Stimulated activated CD4-positive, alpha-beta T cell treated with anti-CD3 and anti-CD28 coated beads, Interleukin-15, amount 100 ng/mL, for 48 hours (primary cell): ENCODE measurements around the gene SLC47A2.

Experiments used
- DNase-seq, 2 donors: peaks; one replicate each; pipeline ENCODE4 v3.0.0-alpha.2; 2020; ENCODE audit warnings: low read depth in 2 of 2

The SLC47A2 gene

DNA sequence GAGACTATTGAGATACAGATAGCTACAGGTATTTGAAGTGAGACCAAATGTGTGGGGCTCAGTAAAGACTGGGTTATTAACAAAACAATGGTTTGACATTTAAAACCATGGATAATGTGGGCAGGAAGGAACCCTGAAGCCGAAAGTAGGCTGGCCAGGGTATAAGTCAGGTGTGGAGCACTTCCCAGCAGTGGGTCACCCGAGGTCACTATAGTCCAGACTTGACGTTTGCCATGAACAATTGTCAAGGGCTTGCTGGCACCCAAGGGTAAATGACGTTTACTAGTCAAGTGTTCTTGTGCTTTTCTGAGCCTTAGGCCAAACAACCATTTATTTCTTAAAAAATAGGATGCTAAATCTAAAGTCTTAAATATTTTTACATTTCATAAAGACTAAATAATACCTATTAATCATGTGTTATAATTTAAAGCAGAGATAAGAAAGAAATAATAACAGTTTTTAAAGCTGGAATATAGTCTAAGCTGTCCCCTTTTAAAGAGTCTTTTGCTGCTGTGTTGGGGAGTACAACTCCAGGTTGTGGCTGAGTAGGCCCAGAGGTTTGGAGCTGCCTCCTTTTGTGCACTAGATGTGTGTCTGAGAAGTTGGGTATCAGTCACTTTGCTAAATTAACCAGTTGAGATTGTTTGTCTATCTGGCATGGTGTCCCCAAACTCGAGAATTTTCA lies 52.1 kb downstream of the SLC47A2 start:
- no peak for DNase-seq

DNA sequence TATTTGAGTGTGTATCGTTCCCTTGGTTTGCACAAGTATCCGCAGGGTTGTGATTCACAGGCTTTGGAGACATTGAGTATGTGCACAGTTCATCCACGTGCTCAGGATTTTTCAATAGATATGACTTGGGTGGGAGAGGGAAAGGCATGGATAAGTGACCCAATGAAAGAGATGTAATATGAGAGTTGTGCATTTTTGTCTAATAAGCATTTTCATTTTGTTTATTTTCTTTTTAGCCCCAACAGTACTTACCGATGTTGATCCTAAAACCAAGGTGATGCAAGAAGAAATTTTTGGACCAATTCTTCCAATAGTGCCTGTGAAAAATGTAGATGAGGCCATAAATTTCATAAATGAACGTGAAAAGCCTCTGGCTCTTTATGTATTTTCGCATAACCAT lies 53.3 kb downstream of the SLC47A2 start:
- no peak for DNase-seq

DNA sequence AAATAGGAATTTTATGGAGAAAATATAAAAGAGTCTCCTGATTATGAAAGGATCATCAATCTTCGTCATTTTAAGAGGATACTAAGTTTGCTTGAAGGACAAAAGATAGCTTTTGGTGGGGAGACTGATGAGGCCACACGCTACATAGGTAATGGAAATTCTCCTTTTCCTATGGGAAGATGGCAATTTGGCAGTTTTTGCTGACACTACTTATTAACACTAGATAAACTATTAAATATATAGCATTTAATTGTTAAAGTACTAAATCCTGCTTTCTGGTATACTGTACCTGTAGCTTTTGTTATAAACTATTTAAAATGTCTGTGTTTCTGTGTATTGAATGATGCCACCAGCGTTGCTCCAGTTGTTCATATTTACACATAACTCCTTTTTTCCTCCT lies 55.3 kb downstream of the SLC47A2 start:
- no peak for DNase-seq

DNA sequence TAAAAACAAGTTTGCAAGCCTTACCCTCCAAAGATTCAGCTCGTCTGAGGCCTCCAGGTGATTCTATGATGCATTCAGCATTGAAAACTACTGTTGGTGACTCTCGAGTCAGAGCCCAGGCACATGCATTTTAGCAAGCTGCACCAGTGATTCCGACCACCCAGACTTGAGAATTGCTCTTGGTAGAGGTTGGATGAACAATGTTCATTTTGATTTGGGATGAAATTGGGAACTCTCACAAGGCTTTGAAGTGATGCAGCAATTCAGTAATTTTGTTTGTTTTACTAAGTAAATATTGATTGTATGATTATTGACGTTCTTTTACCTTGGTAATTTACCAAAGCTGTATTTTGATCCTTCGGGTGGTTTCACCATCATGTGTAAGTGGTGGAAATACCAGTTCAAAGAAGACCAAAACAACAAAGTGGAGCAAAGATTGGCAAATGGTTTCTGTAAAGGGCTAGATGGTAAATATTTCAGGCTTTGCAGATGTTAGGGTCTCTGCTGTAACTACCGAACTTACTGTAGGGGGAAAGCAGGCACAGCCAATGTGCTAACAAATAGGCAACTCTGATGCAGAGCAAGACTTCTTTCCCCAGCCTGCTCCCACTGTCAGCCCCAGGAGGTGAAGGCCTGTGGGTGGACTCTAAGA lies 56.0 kb downstream of the SLC47A2 start:
- DNase-seq: no peak

DNA sequence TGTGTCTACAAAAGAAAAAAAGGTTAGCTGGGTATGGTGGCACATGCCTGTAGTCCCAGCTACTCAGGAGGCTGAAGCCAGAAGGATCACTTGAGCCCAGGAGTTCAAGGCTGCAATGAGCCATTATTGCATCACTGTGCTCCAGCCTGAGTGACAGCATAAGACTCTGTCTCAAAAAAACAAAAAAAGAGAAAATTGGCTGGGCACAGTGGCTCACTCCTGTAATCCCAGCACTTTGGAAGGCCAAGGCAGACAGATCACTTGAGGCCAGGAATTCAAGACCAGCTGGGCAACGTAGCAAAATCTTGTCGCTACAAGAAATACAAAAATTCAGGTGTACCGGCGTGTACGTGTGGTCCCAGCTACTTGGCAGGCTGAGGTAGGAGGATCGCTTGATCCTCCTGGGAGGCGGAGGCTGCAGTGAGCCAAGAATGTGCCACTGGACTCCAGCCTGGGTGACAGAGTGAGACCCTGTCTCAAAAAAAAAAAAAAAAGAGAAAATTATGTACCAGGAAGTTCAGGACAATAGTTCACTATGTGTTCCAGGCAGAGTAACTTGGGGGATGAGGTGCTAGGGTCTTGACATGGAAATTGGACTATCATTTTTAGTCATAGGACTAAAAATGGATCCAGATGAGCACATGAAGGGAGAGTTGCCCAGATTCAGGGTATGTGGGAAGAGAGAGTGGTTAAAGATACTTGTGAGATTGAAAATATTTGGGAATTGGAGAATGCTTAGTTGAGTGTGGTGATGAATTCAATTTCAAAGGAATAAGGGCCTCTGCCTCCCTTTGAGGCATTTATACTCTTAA lies 56.8 kb downstream of the SLC47A2 start:
- DNase-seq: no peak

DNA sequence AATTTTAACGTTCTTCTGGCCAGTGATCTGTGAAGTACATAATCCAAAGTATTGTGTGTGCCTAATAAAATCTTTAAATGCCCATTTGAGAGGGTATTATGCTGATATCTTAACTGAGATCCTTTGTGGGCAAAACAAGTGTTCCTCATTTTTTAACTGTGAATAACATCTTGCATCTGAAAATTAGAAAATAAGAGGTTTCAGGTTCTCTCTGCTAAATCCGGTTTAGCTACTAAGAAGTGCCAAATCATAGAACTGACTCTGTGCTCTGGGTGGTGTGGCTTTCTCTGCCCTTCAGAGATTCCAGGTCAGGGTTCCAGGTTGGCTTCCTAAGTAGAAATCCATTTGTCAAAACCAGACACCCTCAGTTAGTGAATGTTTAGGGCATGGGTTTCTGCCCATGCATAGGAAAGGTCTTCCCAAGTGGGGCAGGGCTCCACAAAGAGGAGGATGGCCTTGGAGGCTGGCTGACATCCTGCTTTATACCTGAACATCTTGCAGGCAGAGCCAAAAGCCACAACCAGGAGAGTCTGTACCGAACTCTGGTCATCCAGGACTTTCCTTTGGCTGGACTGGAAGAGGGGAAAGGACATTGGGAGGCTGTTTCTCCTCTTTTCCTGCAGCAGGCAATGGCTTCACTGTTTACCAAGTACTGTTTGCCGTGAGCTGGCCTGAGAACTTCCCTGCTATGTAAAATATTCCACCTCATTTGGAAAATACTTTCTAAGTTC lies 59.4 kb downstream of the SLC47A2 start:
- DNase-seq: no peak

DNA sequence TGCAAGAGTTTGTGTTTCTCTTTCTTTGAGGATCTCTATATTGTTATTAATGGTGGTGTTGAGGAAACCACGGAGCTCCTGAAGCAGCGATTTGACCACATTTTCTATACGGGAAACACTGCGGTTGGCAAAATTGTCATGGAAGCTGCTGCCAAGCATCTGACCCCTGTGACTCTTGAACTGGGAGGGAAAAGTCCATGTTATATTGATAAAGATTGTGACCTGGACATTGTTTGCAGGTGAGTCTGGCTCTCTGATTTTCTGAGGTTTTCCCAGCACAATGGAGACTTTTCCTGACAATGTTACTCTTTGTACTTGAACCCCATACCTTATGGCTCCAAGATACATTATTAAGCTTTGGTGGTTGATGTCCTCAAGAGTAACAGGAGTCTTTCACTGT lies 60.0 kb downstream of the SLC47A2 start:
- DNase-seq: no peak

DNA sequence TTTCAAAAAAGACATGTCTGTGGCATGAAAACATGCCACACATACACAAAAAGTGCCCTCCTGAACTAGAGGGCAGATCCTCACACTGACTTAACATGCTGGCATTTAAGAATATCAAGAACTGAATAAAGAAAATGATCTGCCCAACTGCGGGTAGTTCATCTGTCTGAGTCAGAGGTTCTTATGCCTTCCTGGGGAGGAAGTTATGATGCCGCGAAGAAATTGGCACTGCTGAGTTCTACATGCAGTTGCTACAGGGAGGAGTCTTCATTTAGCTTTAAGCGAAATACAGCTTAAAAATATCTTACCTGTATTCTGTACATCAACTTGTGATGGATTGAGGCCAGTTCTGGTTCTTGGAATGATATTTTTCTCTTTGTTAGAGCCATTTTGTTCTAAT lies 61.5 kb downstream of the SLC47A2 start:
- DNase-seq: no peak

DNA sequence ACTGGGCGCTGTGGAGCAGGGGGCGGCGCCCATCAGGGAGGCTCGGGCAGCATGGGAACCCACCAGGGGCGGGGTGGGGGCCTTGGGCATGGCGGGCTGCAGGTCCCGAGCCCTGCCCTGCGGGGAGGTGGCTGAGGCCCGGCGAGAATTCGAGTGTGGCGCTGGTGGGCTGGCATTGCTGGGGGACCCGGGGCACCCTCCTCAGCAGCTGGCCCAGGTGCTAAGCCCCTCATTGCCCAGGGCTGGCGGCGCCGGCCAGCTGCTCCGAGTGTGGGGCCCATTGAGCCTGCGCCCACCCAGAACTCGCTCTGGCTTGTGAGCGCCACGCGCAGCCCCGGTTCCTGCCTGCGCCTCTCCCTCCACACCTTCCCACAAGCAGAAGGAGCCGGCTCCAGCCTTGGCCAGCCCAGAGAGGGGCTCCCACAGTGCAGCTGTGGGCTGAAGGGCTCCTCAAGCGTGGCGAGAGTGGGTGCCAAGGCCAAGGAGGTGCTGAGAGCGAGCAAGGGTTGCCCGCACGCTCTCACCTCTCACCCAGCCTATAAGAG lies 62.0 kb downstream of the SLC47A2 start:
- DNase-seq: no peak

DNA sequence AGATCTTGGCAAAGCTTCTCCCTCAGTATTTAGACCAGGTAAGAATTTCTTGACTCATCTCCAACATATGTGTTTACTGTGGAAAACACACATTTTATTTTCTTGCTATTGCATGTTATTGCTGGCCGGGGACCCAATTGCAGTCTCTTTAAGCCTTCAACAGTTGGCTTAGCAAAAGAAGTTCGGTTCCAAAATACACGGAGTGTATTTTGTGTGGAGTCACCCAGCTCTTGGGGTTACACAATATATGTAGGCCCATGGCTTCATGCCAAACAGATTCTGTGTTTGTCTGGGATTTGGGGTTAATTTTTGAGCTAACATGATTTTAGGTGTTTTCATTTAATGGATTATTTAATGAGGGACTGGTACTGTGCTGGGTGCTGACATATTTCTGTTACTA lies 63.8 kb downstream of the SLC47A2 start:
- DNase-seq: no peak

DNA sequence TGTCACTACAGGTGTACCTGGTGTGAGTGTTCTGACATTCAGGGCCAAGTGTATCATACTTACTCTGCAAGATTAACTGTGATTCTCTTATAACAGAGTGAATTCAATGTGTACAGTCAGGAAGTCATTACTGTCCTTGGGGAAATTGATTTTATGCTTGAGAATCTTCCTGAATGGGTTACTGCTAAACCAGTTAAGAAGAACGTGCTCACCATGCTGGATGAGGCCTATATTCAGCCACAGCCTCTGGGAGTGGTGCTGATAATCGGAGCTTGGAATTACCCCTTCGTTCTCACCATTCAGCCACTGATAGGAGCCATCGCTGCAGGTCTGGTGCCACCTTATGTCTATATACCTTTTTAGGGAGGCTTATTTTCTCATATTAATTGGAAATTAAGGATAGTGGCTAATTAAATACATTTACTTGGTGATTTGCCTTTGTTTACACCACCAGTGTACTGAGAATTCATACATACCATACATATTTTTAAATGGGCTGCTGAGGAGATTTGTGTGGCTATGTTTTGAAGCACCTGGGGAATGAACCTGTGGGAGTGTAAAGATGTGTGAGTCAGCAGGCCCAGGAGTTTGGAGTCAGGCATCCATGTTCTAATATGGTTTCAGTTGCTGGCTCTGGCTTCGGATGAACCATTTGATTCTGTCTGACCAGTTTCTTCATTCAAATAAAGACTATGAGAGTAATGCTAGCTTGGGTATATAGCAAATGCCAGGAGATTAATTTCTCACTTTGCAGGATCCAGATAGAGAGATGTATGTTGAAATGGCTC lies 64.7 kb downstream of the SLC47A2 start:
- no peak for DNase-seq

DNA sequence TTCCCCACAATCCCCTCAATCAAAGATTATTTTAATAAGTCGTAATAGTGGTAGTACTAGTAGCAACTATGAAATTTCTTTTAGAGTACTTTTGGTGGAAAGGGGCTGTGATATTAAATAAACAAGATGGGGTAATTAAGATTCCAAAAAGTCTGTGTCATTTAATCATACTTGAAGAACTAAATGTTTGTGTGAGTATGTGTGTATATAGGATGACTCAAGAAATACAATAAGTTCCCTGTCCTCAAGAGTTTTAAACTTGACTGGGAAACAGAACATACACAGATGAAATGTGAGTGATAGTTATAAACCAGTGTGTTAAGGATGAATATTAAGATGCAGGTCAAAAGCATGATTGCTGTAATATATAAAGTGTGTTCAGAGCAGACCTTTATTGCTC lies 65.6 kb downstream of the SLC47A2 start:
- no peak for DNase-seq

DNA sequence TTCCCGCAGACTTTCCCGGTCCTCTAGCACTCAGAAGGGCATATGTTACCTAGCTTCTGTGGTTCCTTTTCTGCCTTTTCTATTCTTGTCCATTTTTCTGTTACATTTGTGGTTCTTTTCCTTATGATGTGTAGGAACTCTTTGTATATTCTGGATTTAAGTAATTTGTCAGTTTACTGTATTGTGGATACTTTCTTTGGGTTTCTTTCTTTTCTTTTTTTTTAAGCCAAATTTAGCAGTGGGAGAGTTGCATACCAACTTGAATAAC lies 67.2 kb downstream of the SLC47A2 start:
- DNase-seq: no peak

DNA sequence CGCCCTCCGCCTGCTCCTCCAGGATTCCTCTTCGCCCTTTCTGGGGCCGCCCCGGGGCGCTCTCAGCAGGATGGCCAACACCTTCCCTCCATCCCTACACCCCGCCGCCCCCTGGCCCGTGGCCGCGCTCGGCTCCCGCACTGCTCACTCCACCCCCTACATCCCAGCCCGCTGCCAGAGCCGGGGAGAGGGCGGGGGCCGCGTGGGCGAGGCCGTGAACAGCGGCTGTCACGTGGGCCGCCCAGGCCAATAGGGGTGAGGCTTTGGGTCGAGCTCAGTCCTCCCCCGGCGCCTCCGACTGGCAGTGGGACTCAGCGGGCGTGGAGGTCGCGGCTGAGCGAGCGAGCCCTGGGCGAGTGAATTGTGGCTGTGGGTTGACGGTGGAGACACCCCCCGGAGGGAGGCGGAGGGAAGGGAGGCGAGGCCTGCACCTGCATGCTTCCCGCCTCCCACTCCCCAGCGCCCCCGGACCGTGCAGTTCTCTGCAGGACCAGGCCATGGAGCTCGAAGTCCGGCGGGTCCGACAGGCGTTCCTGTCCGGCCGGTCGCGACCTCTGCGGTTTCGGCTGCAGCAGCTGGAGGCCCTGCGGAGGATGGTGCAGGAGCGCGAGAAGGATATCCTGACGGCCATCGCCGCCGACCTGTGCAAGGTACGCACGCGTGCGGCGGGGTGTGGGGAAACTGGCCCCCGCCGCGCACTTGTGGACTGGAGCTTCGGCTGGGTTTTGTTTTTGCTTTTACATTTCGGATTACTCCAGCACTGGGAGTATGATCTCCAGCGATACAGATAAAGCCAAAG lies 67.7 kb downstream of the SLC47A2 start, which contains the start of gene ALDH3A2:
ALDH3A2 (plus strand) TSS at position 277 of the 799 bp plus-strand sequence; CDS start at position 498, 221 bp downstream.
- peak; percentile 85 to 94 for DNase-seq

DNA sequence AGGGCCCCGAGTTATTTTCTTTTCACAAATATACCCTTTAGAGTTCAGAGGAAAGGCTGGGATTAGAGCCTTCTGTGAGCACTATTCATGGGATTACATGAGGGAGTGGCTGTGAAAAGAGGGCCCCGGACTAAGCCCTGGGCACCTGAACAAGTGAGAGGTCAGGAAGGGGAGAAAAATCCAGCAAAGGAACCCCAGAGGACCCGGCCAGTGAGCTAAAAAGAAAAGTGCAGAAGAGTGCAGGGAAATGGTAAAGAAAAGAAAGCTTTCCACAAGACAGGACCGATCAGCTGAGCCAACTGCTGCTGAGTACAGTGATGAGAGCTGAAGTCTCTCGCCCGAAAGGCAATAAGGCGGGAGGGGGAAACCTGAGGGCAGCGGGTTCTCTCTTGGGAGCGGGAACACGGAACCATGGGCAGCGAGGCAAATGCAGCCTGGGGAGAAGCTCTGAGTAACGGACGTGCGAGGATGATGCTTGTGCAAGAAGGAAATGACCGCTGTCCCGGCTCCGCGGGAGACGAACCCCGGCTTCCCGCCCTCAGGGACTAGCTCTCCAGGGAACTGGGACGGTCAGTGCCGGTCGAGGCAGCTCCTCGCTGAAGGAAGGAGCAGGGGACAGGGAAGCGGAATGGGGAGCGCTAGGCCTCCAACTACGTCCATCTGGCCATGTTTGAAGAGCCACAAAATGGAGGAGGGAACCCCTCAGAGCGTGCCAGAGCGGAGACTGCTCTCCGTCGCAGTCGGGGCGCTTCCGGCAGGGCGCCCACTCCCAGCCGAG lies 68.5 kb downstream of the SLC47A2 start:
- DNase-seq: peak; percentile 14 to 17

DNA sequence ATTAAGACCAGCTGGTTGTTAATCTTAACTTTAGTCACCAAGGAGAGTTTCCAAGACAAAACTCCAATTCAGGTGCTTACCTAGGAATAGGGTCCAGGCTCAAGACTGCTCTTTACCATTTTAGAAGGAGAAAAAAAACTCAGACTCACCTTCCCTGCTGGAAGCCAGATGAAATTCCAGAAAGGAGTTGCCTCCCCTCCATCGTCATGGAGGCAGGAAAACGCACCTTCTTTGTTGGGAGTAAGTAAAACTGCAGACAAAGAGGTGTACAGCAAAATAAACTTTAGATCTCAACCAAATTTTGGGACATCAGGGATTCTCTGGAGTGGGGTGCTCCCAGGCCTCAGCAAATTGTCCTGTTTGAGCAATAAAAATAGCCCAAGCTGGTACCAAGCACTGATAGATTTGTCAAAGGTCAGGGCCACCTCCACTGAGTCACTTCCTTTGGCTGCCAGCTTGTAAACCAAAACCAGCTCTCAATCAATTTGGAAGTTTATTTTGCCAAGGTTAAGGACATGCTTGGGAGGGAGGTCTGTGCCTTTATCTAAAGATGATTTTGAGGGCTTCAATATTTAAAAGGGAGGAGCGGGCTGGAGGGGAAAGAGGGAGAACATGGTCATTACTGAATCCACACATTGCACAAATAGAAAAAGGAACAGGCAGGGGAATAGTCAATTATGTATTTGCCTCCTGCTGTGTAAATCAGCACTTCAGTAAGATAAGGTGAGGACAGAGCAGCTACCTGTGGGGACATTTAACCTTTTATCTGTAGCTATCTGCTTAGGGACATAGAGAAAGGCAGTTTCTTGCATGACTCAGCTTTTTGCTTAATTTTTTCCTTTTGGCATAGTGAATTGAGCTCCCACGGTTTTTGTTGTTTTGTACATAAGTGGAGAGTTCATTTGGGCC lies 69.3 kb downstream of the SLC47A2 start:
- no peak for DNase-seq

DNA sequence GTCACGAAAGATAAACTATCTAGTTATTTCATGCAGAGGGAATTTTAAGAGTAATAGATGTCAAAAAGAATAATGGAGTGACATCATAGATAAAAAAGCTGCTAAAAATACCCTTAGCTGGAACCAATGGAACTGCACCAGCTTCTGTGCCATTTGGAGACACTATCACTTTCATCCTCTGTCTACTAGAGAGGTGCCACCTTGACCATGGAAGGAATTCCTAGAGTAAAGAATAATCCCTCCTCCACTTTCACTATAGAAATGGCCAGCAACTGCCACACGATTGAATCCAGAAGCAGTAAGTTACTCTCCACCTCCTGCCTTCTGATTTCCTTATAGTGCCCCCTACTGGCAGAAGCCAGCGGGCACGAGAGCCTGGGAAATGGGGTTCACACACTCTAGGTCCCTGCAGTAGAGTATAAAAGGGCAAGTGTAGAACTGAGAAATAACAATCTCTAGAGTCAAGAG lies 70.6 kb downstream of the SLC47A2 start:
- DNase-seq: peak; percentile 43 to 46

DNA sequence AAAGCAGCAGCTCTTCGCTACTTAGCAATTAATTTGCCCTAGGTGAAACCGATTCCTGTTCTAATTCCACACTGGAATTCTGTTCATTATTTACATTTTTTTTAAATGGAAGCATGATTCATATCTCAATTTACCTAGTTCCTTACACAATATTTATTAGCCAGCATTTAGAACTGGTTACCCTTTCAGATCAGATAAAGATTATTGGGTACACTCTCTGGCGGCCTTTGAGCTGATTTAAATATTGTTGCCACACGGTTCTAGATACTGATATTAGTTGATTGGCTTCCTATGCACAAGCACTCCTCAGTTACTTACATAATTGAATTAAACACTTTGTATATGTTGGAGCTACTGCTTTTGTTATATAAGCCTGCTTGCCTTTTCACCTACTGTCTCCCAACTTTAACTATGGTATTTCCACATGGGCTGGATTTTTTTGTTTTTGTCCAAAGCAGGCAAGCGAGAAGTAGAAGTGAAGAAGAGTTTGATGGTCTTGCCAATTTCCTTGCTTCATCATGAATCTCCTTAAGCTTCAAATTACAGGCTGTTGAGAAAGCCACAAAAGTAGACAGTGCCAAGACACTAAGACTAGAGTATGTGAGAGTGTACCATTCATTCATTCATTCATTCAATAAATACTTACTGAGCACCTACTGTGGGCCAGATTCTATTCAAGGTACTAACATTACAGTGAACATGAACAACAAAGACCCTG lies 71.7 kb downstream of the SLC47A2 start:
- no peak for DNase-seq
